Neural cell (in vitro differentiated cells): ENCODE data around the gene NCF4.

Experiments used
- CTCF ChIP-seq: fragments of 450-650 bp; IDR thresholded peaks from 2 replicates; pipeline ENCODE4 v1.5.1; 2014; ENCODE audit warnings: antibody characterized with exemption, mild to moderate bottlenecking, moderate library complexity; ENCODE audit not compliant: poor library complexity, severe bottlenecking
- EP300 ChIP-seq: fragments of 450-650 bp; conservative IDR thresholded peaks from 2 replicates; pipeline ENCODE4 v1.6.1; 2014; ENCODE audit warnings: antibody characterized with exemption, mild to moderate bottlenecking, moderate library complexity; ENCODE audit not compliant: poor library complexity, severe bottlenecking
- EZH2 ChIP-seq: fragments of 200-600, 300-800 bp; shearing (Covaris generic), sonication (generic); IDR thresholded peaks from 2 replicates; pipeline ENCODE4 v1.6.1; 2014; ENCODE audit warnings: antibody characterized with exemption, low read length, borderline replicate concordance, mild to moderate bottlenecking; ENCODE audit not compliant: insufficient read depth, poor library complexity, severe bottlenecking
- MXI1 ChIP-seq: fragments of 450-650 bp; conservative IDR thresholded peaks from 2 replicates; pipeline ENCODE4 v1.6.1; 2014; ENCODE audit warnings: antibody characterized with exemption, mild to moderate bottlenecking; ENCODE audit not compliant: poor library complexity, severe bottlenecking
- POLR2AphosphoS5 ChIP-seq: IDR thresholded peaks from 2 replicates; pipeline ENCODE4 v1.6.1; 2012
- RAD21 ChIP-seq: fragments of 450-650 bp; conservative IDR thresholded peaks from 2 replicates; pipeline ENCODE4 v1.6.1; 2014; ENCODE audit warnings: antibody characterized with exemption, mild to moderate bottlenecking, moderate library complexity
- SMC3 ChIP-seq: fragments of 450-650 bp; conservative IDR thresholded peaks from 2 replicates; pipeline ENCODE4 v1.6.1; 2014; ENCODE audit warnings: antibody characterized with exemption, mild to moderate bottlenecking, moderate library complexity; ENCODE audit not compliant: poor library complexity
- TAF1 ChIP-seq: IDR thresholded peaks from 2 replicates; pipeline ENCODE4 v1.6.1; 2012; ENCODE audit warnings: low read depth
- TF ChIP-seq, protein P1 (sequence below): IDR thresholded peaks from 2 replicates; pipeline ENCODE4 v1.6.1; 2012; ENCODE audit warnings: borderline replicate concordance

DNA sequence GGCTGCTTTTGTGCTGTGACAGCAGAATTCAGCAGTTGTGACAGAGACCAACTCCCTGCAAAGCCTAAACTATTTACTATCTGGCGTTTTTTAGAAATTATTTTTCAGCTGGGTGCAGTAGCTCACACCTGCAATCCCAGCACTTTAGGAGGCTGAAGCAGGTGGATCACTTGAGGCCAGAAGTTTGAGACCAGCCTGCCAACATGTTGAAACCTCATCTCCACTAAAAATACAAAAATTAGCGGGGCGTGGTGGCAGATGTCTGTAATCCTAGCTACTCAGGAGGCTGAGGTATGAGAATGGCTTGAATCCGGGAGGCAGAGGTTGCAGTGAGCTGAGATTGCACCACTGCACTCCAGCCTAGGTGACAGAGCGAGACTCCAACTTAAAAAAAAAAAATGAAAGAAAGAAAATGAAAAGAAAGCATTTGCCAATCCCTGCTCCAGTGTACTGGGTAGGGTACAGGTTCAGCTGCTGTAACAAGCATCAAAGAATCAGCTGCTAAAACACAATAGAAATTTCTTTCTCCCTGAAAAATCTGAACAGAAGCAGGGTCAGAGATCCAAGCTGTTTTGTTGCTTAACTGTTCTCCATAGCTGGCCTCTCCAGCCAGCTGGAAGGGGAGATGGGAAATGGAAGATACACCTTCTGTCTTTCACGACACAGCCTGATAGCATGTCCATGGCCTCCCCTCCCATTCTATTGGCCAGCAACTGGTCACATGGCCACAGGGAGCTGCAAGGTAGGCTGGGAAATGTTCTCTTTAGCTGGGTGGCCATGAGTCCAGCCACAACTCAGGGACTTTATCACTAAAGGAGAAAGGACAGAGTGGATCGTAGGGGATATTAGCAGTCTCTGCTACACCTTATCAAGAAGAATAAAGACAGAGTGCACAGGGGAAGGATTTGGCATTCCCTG is 8.5 kb upstream of the NCF4 start:
- TF ChIP-seq EZH2 (no peak), MXI1 (no peak), CTCF (no peak), RAD21 (no peak), POLR2AphosphoS5 (no peak), SMC3 (no peak), TAF1 (no peak), EP300 (no peak)
- TF ChIP-seq, protein P1, sequence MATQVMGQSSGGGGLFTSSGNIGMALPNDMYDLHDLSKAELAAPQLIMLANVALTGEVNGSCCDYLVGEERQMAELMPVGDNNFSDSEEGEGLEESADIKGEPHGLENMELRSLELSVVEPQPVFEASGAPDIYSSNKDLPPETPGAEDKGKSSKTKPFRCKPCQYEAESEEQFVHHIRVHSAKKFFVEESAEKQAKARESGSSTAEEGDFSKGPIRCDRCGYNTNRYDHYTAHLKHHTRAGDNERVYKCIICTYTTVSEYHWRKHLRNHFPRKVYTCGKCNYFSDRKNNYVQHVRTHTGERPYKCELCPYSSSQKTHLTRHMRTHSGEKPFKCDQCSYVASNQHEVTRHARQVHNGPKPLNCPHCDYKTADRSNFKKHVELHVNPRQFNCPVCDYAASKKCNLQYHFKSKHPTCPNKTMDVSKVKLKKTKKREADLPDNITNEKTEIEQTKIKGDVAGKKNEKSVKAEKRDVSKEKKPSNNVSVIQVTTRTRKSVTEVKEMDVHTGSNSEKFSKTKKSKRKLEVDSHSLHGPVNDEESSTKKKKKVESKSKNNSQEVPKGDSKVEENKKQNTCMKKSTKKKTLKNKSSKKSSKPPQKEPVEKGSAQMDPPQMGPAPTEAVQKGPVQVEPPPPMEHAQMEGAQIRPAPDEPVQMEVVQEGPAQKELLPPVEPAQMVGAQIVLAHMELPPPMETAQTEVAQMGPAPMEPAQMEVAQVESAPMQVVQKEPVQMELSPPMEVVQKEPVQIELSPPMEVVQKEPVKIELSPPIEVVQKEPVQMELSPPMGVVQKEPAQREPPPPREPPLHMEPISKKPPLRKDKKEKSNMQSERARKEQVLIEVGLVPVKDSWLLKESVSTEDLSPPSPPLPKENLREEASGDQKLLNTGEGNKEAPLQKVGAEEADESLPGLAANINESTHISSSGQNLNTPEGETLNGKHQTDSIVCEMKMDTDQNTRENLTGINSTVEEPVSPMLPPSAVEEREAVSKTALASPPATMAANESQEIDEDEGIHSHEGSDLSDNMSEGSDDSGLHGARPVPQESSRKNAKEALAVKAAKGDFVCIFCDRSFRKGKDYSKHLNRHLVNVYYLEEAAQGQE = no peak
